SK-N-SH treated with all-trans-retinoic acid at 6 μM for 48 hours (cell line): ENCODE results near the gene ENO3.

Experiments
- ATAC-seq: fragments of 200-7000 bp; cut with Tn5 transposase; 3 replicates; pipeline ENCODE4 v1.9.1; 2020; ENCODE audit warnings: mild to moderate bottlenecking, moderate library complexity
- ARNTL ChIP-seq: fragments of 450-650 bp; formaldehyde crosslinking; IDR thresholded peaks from 2 replicates; pipeline ENCODE4 v1.5.0; 2020; ENCODE audit warnings: low read depth, mild to moderate bottlenecking, moderate library complexity, borderline replicate concordance
- BACH2 ChIP-seq: fragments of 250-450 bp; sonication (Bioruptor Pico); IDR thresholded peaks from 2 replicates; pipeline ENCODE4 v1.9.0; 2021; ENCODE audit warnings: mild to moderate bottlenecking, borderline replicate concordance
- ESRRG ChIP-seq: fragments of 250-450 bp; sonication (Bioruptor Pico); IDR thresholded peaks from 2 replicates; pipeline ENCODE4 v1.6.1; 2021; ENCODE audit warnings: mild to moderate bottlenecking
- GLIS3 ChIP-seq: fragments of 250-450 bp; sonication (Bioruptor Pico); IDR thresholded peaks from 2 replicates; pipeline ENCODE4 v1.5.0; 2020; ENCODE audit warnings: mild to moderate bottlenecking, moderate library complexity
- ISL1 ChIP-seq: fragments of 250-450 bp; sonication (Bioruptor Pico); IDR thresholded peaks from 2 replicates; pipeline ENCODE4 v2.1.2; 2022; ENCODE audit warnings: mild to moderate bottlenecking, moderate library complexity
- OSR1 ChIP-seq: fragments of 250-450 bp; sonication (Bioruptor Pico); IDR thresholded peaks from 2 replicates; pipeline ENCODE4 v1.8.0; 2022; ENCODE audit warnings: moderate library complexity, mild to moderate bottlenecking, inconsistent platforms
- RARB ChIP-seq: fragments of 250-450 bp; sonication (Bioruptor Pico); IDR thresholded peaks from 2 replicates; pipeline ENCODE4 v1.8.0; 2021; ENCODE audit warnings: mild to moderate bottlenecking, moderate library complexity
- SNAI2 ChIP-seq: fragments of 250-450 bp; sonication (Bioruptor Pico); IDR thresholded peaks from 2 replicates; pipeline ENCODE4 v1.5.0; 2020; ENCODE audit warnings: mild to moderate bottlenecking, moderate library complexity
- TCF4 ChIP-seq: fragments of 250-450 bp; sonication (Bioruptor Pico); IDR thresholded peaks from 2 replicates; pipeline ENCODE4 v1.8.0; 2021; ENCODE audit warnings: mild to moderate bottlenecking, moderate library complexity, borderline replicate concordance
- TOX ChIP-seq: fragments of 250-450 bp; sonication (Bioruptor Pico); IDR thresholded peaks from 2 replicates; pipeline ENCODE4 v1.8.0; 2021; ENCODE audit warnings: mild to moderate bottlenecking, moderate library complexity, borderline replicate concordance
- ZC3H10 ChIP-seq: fragments of 250-450 bp; sonication (Bioruptor Pico); IDR thresholded peaks from 2 replicates; pipeline ENCODE4 v1.5.1; 2021; ENCODE audit warnings: mild to moderate bottlenecking, moderate library complexity
- ZFP3 ChIP-seq: fragments of 250-450 bp; sonication (Bioruptor Pico); IDR thresholded peaks from 2 replicates; pipeline ENCODE4 v1.5.0; 2020; ENCODE audit warnings: mild to moderate bottlenecking, moderate library complexity
- ZFP30 ChIP-seq: fragments of 450-650 bp; formaldehyde crosslinking; IDR thresholded peaks from 2 replicates; pipeline ENCODE4 v1.5.0; 2022; ENCODE audit warnings: mild to moderate bottlenecking, moderate library complexity
- ZNF565 ChIP-seq: fragments of 450-650 bp; formaldehyde crosslinking; conservative IDR thresholded peaks from 2 replicates; pipeline ENCODE4 v1.5.0; 2020; ENCODE audit warnings: low read depth, mild to moderate bottlenecking, moderate library complexity
- ZNF8 ChIP-seq: fragments of 450-650 bp; formaldehyde crosslinking; IDR thresholded peaks from 2 replicates; pipeline ENCODE4 v1.5.0; 2020; ENCODE audit warnings: mild to moderate bottlenecking, moderate library complexity
- TF ChIP-seq, protein P1 (sequence below): fragments of 250-450 bp; sonication (Bioruptor Pico); IDR thresholded peaks from 2 replicates; pipeline ENCODE4 v1.8.0; 2021; ENCODE audit warnings: low read depth, mild to moderate bottlenecking, moderate library complexity, borderline replicate concordance
- TF ChIP-seq, protein P2 (sequence below): fragments of 250-450 bp; sonication (Bioruptor Pico); IDR thresholded peaks from 2 replicates; pipeline ENCODE4 v1.8.0; 2020; ENCODE audit warnings: mild to moderate bottlenecking, moderate library complexity, borderline replicate concordance
- TF ChIP-seq, protein P3 (sequence below): fragments of 250-450 bp; sonication (Bioruptor Pico); IDR thresholded peaks from 2 replicates; pipeline ENCODE4 v1.5.1; 2020; ENCODE audit warnings: low read depth, mild to moderate bottlenecking, moderate library complexity
- TF ChIP-seq, protein P4 (sequence below): fragments of 250-450 bp; sonication (Bioruptor Pico); IDR thresholded peaks from 2 replicates; pipeline ENCODE4 v1.5.0; 2020; ENCODE audit warnings: mild to moderate bottlenecking, moderate library complexity

Gene ENO3

DNA sequence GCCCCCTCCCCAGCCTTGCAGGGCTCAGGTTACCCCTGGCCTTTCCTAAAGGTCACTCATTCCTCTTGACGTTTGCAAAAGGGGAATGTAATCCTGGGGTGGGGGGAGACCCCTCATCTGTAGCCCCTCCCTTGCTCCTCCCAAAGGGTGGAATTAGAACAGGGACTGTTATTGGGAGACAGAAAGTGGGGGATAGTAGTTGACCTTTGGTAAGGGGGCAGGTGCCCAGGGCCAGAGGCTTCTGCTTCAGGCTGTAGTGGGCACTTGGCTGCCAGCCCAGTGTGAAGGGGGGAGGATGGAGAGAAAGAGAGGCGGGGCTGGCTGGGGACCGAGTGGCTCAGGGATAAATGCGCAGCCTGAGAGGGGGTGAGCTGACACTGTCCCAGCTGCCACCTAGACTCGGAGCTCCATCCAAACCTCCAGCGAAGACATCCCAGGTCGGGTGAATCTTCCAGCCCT lies at the start of gene ENO3:
ENO3 (plus strand) TSS at position 374 of the 459 bp plus-strand sequence. CDS start 711 bp downstream, outside the sequence.
- ATAC-seq, result no peak
- TF ChIP-seq, protein P1, sequence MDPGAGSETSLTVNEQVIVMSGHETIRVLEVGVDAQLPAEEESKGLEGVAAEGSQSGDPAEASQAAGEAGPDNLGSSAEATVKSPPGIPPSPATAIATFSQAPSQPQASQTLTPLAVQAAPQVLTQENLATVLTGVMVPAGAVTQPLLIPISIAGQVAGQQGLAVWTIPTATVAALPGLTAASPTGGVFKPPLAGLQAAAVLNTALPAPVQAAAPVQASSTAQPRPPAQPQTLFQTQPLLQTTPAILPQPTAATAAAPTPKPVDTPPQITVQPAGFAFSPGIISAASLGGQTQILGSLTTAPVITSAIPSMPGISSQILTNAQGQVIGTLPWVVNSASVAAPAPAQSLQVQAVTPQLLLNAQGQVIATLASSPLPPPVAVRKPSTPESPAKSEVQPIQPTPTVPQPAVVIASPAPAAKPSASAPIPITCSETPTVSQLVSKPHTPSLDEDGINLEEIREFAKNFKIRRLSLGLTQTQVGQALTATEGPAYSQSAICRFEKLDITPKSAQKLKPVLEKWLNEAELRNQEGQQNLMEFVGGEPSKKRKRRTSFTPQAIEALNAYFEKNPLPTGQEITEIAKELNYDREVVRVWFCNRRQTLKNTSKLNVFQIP, result no peak
- TF ChIP-seq SNAI2 (CRISPR knock-in tag) (no peak), ZFP30 (CRISPR knock-in tag) (no peak), ZNF565 (CRISPR knock-in tag) (no peak), ZC3H10 (no peak), ARNTL (CRISPR knock-in tag) (no peak), TOX (no peak), TCF4 (CRISPR knock-in tag) (no peak), GLIS3 (CRISPR knock-in tag) (no peak)

DNA sequence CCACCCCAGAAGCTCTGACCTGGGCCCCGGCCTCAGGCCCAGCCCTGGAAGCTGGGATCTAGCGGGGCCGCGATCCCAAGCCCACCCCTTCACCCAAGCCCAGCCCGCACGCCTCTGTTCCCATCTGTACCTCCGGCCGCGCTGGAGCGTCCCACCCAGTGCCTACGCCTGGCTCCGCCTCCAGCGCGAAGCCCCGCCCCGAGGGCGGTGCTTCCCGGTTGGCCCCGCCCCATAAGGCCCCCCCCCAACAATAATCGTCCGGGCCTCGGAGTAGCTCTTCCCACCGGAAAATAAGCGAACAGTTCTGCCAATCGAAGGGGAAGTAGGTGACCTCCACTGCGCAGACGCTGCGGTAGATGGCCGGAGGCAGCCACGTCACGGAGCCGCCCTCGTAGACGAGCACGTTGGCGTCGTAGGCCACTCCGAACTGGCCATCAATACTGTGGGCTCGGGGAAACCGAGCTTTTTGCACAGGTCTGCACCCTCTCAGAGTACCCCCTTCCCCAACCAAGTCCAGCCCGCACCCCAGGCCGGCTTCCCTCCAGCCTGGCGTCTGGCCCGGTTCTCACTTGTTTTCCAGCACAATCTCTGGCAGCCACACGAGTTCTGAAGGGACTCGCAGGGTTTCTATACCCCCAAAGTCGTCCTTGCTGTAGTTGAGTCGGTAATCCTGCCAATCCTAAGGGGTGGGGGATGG lies 49.1 kb upstream of the ENO3 start:
- no peak for ATAC-seq
- no peak for TF ChIP-seq BACH2
- TF ChIP-seq ESRRG (CRISPR knock-in tag), result no peak
- TF ChIP-seq TOX, result no peak
- TF ChIP-seq, protein P1, result no peak
- no peak for TF ChIP-seq SNAI2 (CRISPR knock-in tag)
- TF ChIP-seq ISL1 (CRISPR knock-in tag), result no peak
- no peak for TF ChIP-seq ZFP3 (CRISPR knock-in tag)
- TF ChIP-seq ZC3H10, result no peak
- no peak for TF ChIP-seq RARB (CRISPR knock-in tag)
- TF ChIP-seq ZFP30 (CRISPR knock-in tag), result no peak
- TF ChIP-seq, protein P2, sequence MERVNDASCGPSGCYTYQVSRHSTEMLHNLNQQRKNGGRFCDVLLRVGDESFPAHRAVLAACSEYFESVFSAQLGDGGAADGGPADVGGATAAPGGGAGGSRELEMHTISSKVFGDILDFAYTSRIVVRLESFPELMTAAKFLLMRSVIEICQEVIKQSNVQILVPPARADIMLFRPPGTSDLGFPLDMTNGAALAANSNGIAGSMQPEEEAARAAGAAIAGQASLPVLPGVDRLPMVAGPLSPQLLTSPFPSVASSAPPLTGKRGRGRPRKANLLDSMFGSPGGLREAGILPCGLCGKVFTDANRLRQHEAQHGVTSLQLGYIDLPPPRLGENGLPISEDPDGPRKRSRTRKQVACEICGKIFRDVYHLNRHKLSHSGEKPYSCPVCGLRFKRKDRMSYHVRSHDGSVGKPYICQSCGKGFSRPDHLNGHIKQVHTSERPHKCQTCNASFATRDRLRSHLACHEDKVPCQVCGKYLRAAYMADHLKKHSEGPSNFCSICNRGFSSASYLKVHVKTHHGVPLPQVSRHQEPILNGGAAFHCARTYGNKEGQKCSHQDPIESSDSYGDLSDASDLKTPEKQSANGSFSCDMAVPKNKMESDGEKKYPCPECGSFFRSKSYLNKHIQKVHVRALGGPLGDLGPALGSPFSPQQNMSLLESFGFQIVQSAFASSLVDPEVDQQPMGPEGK (CRISPR knock-in tag), result no peak
- no peak for TF ChIP-seq GLIS3 (CRISPR knock-in tag)
- TF ChIP-seq ZNF565 (CRISPR knock-in tag), result no peak
- TF ChIP-seq ZNF8 (CRISPR knock-in tag), result no peak
- TF ChIP-seq, protein P3, sequence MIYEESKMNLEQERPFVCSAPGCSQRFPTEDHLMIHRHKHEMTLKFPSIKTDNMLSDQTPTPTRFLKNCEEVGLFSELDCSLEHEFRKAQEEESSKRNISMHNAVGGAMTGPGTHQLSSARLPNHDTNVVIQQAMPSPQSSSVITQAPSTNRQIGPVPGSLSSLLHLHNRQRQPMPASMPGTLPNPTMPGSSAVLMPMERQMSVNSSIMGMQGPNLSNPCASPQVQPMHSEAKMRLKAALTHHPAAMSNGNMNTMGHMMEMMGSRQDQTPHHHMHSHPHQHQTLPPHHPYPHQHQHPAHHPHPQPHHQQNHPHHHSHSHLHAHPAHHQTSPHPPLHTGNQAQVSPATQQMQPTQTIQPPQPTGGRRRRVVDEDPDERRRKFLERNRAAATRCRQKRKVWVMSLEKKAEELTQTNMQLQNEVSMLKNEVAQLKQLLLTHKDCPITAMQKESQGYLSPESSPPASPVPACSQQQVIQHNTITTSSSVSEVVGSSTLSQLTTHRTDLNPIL (CRISPR knock-in tag), result no peak
- no peak for TF ChIP-seq TCF4 (CRISPR knock-in tag)
- TF ChIP-seq ARNTL (CRISPR knock-in tag), result no peak

DNA sequence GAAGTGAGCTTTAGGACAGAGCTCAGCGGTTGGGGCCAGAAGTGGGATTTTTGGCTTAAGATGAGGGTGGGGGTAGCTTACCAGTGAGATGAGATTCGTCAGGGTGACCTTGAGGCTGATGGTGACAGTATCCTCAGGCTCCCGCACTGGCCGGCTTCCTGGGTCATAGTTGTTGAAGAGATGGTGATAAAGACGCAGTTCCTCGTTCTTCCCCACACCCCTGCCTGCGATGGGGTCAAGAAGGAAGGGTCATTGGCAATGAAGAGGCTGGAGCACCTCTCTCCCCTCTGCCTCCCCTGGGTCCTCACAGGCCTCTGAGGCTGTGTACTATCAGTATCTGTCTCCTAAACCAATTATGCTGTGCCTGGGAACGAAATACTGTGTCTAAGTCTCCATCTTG lies 48.4 kb upstream of the ENO3 start:
- ATAC-seq, result no peak
- TF ChIP-seq, protein P4, sequence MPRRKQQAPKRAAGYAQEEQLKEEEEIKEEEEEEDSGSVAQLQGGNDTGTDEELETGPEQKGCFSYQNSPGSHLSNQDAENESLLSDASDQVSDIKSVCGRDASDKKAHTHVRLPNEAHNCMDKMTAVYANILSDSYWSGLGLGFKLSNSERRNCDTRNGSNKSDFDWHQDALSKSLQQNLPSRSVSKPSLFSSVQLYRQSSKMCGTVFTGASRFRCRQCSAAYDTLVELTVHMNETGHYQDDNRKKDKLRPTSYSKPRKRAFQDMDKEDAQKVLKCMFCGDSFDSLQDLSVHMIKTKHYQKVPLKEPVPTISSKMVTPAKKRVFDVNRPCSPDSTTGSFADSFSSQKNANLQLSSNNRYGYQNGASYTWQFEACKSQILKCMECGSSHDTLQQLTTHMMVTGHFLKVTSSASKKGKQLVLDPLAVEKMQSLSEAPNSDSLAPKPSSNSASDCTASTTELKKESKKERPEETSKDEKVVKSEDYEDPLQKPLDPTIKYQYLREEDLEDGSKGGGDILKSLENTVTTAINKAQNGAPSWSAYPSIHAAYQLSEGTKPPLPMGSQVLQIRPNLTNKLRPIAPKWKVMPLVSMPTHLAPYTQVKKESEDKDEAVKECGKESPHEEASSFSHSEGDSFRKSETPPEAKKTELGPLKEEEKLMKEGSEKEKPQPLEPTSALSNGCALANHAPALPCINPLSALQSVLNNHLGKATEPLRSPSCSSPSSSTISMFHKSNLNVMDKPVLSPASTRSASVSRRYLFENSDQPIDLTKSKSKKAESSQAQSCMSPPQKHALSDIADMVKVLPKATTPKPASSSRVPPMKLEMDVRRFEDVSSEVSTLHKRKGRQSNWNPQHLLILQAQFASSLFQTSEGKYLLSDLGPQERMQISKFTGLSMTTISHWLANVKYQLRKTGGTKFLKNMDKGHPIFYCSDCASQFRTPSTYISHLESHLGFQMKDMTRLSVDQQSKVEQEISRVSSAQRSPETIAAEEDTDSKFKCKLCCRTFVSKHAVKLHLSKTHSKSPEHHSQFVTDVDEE (CRISPR knock-in tag), result no peak
- TF ChIP-seq TCF4 (CRISPR knock-in tag) (no peak), SNAI2 (CRISPR knock-in tag) (no peak), ZC3H10 (no peak), OSR1 (CRISPR knock-in tag) (no peak), RARB (CRISPR knock-in tag) (no peak), ZNF8 (CRISPR knock-in tag) (no peak), BACH2 (no peak)
- TF ChIP-seq, protein P3 (CRISPR knock-in tag), result no peak
- TF ChIP-seq, protein P2 (CRISPR knock-in tag), result no peak
- TF ChIP-seq, all 23 proteins: peak for 0
